ENCODE results near the gene UBASH3A.
A peak's percentile ranks its signal among the peaks of the same experiment; 100 is the strongest.

Gene UBASH3A

GRCh38 chr21:42441963-42442362, 38.3 kb downstream of the UBASH3A start:
- intact Hi-C loops (cut with DNase I): loop anchor here (10.0 kb wide), 1 partner anchor 97 kb away; no protein-coding TSS in a partner anchor
- DNase-seq: peak in 1 of 10 donors; percentile 66

DNA sequence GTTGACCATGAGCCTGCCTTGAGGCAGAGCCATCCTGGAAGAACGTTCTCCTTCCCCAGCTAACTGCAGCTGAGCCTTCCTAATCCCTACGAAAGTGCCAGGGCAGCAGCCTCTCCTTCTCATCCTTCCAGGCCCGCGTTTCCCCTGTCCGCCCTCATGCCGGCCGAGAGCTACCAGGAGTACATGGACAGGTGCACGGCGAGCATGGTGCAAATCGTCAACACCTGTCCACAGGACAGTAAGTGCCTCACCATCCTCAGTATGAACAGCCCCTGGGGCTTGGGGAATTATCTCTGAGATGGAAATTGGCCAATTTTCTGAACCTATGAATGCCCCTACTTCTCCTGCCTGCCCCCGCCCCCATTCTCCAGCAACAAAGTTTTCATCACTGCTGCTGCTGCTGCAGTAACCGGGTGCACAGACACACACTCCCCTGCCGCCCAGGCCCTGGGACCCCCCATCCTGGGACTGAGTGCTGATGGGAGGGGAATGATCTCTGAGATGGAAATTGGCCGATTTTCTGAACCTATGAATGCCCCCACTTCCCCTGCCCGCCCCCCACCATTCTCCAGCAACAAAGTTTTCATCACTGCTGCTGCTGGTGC, 39.6 kb downstream of the UBASH3A start:
- intact Hi-C loops (cut with DNase I): loop anchor here (10.0 kb wide), 1 partner anchor 98 kb away; no protein-coding TSS in a partner anchor
- DNase-seq: peak in 1 of 10 donors; percentile 72

GRCh38 chr21:42443876-42444744, 40.4 kb downstream of the UBASH3A start:
- DNase-seq: peak in 2 of 10 donors; percentile 45 to 80
- intact Hi-C loops (cut with DNase I): loop anchor here (10.0 kb wide), 1 partner anchor 99 kb away; no protein-coding TSS in a partner anchor

- intact Hi-C loops (cut with DNase I): loop anchor here (10.0 kb wide), 1 partner anchor 100 kb away; no protein-coding TSS in a partner anchor
- DNase-seq: no peak
Observed at GRCh38 chr21:42444745-42445059, 41.0 kb downstream of the UBASH3A start.

DNA sequence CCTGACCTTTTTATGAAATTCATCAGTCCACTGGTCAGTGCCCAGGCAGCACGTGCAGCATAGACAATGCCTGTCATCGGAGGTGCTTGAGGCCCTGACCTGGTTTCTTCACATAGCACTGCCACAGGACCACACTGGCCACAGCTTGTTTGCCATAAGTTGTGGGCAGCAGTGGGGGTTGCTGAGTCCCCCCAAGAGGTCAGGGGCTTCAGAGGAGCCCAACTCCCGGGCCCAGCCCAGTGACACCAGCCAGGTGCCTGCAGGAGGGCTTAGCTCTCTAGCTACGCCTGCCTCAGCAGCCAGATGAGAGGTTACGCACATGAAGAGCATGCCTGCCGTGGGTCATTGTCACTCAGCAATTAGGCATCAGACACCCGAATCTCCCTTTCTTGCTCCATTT, 41.6 kb downstream of the UBASH3A start:
- intact Hi-C loops (cut with DNase I): loop anchor here (10.0 kb wide), 1 partner anchor 101 kb away; no protein-coding TSS in a partner anchor
- DNase-seq: peak in 1 of 10 donors; percentile 62

DNA sequence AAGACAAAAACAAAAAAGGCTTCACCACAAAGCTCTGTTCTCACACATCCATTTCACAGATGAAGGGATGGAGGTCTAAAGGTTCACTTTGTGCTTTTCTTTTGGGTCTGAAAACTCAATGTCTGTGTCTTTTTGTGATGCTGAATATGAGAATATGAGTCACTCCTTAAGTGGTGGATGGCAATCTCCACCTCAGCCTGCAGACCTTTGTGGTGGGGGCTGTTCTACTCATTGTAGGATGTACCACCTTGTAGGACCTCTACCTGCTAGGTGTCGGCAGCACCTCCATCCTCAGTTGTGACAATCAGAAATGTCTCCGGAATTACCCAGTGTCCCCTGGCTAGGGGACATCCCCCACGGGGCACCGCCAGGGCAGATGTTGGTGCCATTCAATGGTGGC, 42.8 kb downstream of the UBASH3A start:
- intact Hi-C loops (cut with DNase I): loop anchor here (10.0 kb wide), 1 partner anchor 102 kb away; no protein-coding TSS in a partner anchor
- no peak for DNase-seq

GRCh38 chr21:42447182-42447581, 43.5 kb downstream of the UBASH3A start:
- intact Hi-C loops (cut with DNase I): loop anchor here (10.0 kb wide), 1 partner anchor 102 kb away; no protein-coding TSS in a partner anchor
- DNase-seq: no peak

- intact Hi-C loops (cut with DNase I): loop anchor here (10.0 kb wide), 1 partner anchor 103 kb away; no protein-coding TSS in a partner anchor
- no peak for DNase-seq
Observed at GRCh38 chr21:42447732-42448131, 44.0 kb downstream of the UBASH3A start.

GRCh38 chr21:42448686-42449085, 45.0 kb downstream of the UBASH3A start:
- intact Hi-C loops (cut with DNase I): loop anchor here (10.0 kb wide), 1 partner anchor 104 kb away; no protein-coding TSS in a partner anchor

DNA sequence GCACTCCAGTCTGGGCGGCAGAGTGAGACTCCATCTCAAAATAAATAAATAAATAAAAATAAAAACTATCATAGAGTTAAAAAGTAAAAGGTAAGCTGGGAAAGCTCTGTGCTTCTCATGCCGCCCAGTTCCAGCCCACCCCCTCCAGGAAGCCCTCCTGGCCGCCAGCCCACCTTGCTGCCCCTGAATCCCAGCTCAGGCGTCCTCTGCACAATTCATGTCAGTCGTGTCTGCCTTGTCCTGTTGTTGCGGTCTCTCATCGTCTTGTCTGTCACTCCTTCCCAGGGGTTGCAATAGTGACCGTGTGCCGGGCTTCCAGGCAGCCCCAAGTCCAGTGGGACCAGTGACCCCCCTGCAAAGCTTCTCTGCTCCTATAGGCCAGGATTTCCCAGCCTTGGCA, 48.2 kb downstream of the UBASH3A start:
- intact Hi-C loops (cut with DNase I): loop anchor here (2.0 kb wide), 2 partner anchors 307 to 635 kb away; no protein-coding TSS in a partner anchor
- peak in 2 of 10 donors; percentile 20 to 61 for DNase-seq

More at GRCh38 chr21:42448686-42449085, 45.0 kb downstream of the UBASH3A start:
- peak in 1 of 10 donors; percentile 38 for DNase-seq

- intact Hi-C loops (cut with DNase I): no loop called here
- peak in 2 of 10 donors; percentile 29 to 70 for DNase-seq
Observed at GRCh38 chr21:42452401-42453223, 48.9 kb downstream of the UBASH3A start.

DNA sequence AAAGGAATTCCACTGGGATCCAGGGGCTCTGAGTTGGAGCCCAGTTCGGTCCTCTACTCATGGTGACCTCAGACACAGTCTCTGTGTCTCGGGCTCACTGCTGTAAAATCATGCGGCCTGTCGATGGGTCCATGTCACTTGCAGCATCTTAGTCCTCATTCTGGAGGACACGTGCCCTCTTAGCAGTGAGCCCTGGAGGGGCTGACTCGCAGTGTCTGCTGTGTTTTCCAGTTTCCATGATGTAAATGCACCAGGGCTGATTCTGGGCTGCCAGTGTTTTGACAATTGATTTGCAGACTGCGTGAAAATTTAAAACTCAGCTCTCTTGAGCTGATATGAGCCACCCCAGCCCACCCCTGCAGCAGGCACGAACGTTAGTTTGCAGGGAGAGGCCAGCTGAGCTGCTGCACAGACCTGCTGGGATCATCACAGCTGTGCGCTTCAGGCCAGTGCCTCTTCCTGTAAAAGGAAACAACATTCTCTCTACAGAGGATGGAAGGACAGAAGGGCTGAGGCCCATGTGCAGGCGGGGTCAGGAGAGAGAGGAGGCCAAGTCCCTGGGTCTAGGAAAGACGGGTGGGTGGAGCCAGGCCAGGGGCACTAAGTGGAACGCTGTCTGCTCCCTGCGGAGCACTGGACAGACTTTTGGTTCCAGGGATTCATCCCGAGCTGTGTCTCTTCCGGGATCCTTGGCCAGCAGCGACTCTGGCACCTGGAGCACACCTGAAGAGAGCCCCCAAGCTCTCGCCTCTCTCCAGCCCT, 49.7 kb downstream of the UBASH3A start:
- intact Hi-C loops (cut with DNase I): no loop called here
- peak in 2 of 10 donors; percentile 54 to 66 for DNase-seq

DNA sequence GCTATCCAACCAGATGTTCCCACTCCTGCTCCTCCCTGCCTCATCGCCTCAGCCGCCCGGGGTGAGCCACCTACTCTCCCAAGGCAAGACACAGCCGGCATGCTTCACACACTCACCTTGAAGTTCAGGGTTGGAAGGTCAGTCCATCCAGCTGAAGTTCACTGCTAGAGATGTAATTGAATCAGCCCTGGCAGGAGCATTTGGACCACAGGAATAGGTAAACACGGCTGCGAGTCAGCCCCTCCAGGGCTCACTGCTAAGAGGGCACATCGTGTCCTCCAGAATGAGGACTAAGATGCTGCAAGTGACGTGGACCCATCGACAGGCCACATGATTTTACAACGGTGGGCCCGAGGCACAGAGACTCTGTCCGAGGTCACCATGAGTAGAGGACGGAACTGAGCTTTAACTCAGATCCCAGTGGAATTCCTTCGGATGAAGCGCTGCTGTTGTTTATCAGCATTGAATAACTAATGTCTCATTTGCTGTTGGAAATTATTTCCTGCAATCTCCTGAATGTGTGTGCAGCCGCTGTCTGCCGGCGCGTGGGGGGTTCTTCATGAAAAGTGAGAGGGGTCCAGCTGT, 50.4 kb downstream of the UBASH3A start:
- intact Hi-C loops (cut with DNase I): no loop called here
- DNase-seq: peak in 1 of 10 donors; percentile 18

- peak in 1 of 10 donors; percentile 39 for DNase-seq
- intact Hi-C loops (cut with DNase I): no loop called here
Observed at GRCh38 chr21:42454786-42455185, 51.1 kb downstream of the UBASH3A start.

DNA sequence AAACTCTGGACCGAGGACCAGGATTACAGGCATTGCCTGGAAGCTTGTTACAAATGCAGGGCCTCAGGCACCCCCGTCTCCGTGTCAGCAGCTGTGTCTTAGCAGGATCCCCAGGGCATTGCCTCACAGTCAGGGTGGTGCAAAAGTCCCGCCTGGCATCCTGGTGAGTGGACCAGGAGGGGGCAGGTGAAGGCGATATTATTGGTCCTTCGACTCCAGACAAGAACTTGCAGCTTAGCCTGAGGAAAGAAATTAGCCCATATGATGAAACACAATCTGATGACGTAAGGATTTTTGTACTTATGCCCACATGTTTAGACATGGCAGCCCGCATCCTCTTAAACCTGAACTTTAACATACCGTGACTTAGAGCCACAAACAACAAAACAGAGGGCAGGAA, 51.5 kb downstream of the UBASH3A start:
- intact Hi-C loops (cut with DNase I): no loop called here

GRCh38 chr21:42455754-42456440, 52.2 kb downstream of the UBASH3A start:
- intact Hi-C loops (cut with DNase I): no loop called here
- no peak for DNase-seq

More for the DNA sequence above, 51.5 kb downstream of the UBASH3A start:
- DNase-seq: peak in 1 of 10 donors; percentile 63

DNA sequence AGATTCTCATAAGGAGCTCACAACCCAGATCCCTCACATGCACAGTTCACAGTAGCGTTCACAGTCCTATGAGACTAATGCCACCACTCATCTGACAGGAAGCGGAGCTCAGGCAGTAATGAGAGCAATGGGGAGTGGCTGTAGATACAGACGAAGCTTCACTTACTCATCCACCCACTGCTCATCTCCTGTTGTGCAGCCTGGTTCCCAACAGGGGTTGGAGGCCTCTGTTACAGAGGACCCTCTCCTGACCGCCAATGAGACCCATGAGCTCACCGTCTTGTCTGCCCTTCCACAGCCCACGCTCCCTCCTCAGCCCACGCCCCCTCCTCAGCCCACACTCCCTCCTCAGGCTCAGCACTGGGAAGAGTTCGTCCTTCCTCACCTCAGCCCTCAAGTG, 52.8 kb downstream of the UBASH3A start:
- DNase-seq: peak in 1 of 10 donors; percentile 33
- intact Hi-C loops (cut with DNase I): no loop called here

GRCh38 chr21:42459082-42459460, 55.4 kb downstream of the UBASH3A start:
- DNase-seq: no peak
- intact Hi-C loops (cut with DNase I): no loop called here
